Calu3 (cell line): ENCODE data around the gene HMCN2. TPM values are rescaled to one million over a fixed set of nuclear protein-coding genes. Genes with fewer than 3 reads are reported as not detected.

ENCODE experiments used
- BruUV-seq: library from RNA; stranded (reverse); fragments of 400-500 nt; replicated peaks from 2 replicates; lab custom pipeline; 2021; lab: Mats Ljungman, UMichigan
- CTCF ChIA-PET: fragments of 300-600 bp; sonication (Branson Sonifier 250); formaldehyde crosslinking; loops from one replicate; lab custom pipeline; 2022; ENCODE audit warnings: antibody characterized with exemption; lab: Charles Lee
- DNase-seq: peaks from one replicate; pipeline ENCODE4 v3.0.0; 2022
- H3K27ac Mint-ChIP-seq: one replicate; pipeline ENCODE4 v1.8.0; 2022; ENCODE audit warnings: mixed read lengths; ENCODE audit not compliant: unreplicated experiment
- H3K27me3 Mint-ChIP-seq: one replicate; pipeline ENCODE4 v1.8.0; 2022; ENCODE audit warnings: mixed read lengths; ENCODE audit not compliant: unreplicated experiment
- H3K36me3 Mint-ChIP-seq: one replicate; pipeline ENCODE4 v1.8.0; 2022; ENCODE audit warnings: mild to moderate bottlenecking, moderate library complexity, mixed read lengths; ENCODE audit not compliant: insufficient read depth, unreplicated experiment
- H3K4me1 Mint-ChIP-seq: one replicate; pipeline ENCODE4 v1.8.0; 2022; ENCODE audit warnings: mild to moderate bottlenecking, low read depth, mixed read lengths; ENCODE audit not compliant: unreplicated experiment
- H3K4me3 Mint-ChIP-seq: one replicate; pipeline ENCODE4 v1.8.0; 2022; ENCODE audit warnings: mild to moderate bottlenecking, low read depth, moderate library complexity, mixed read lengths; ENCODE audit not compliant: unreplicated experiment
- H3K9me3 Mint-ChIP-seq: one replicate; pipeline ENCODE4 v1.8.0; 2022; ENCODE audit warnings: low read depth, mixed read lengths; ENCODE audit not compliant: unreplicated experiment
- CTCF ChIP-seq: fragments of 200-600 bp; IDR thresholded peaks from one replicate; pipeline ENCODE4 v1.8.0; 2022; ENCODE audit warnings: antibody characterized with exemption; ENCODE audit not compliant: unreplicated experiment
- intact Hi-C: fragments of 100-400 bp; cut with micrococcal nuclease; formaldehyde crosslinking; loops from one replicate; pipeline ENCODE4 v1.10.0; 2022; ENCODE audit not compliant: unreplicated experiment
- total RNA-seq: library from RNA; stranded (reverse); gene quantifications from 2 replicates; pipeline ENCODE4 v1.2.3, GENCODE V29; 2022

HMCN2 gene
- total RNA-seq, 1 experiment from 2014 or later = not detected

GRCh38 chr9:130458804-130459067 lies 193.2 kb downstream of the HMCN2 start:
- DNase-seq = no peak
- no peak overlapping the region for H3K4me3 Mint-ChIP-seq
- no peak for TF ChIP-seq CTCF
- no peak overlapping the region for H3K27ac Mint-ChIP-seq
- no TSS peak for BruUV-seq
- no peaks in the 10 kb centered on the region for H3K4me1 Mint-ChIP-seq
- no peaks in the 10 kb centered on the region for H3K9me3 Mint-ChIP-seq
- CTCF ChIA-PET = no interaction called here
- peaks cover 13% of the 10 kb centered on the region for H3K27me3 Mint-ChIP-seq
- H3K36me3 Mint-ChIP-seq = no peaks in the 10 kb centered on the region
- intact Hi-C loops = no loop called here

GRCh38 chr9:130459151-130459550 lies 193.6 kb downstream of the HMCN2 start:
- no peak overlapping the region for H3K4me3 Mint-ChIP-seq
- CTCF ChIA-PET = interaction anchor here (0.6 kb wide), 1 partner anchor 23 kb away, joined by 3 read pairs; no protein-coding TSS in a partner anchor
- TF ChIP-seq CTCF = no peak
- H3K4me1 Mint-ChIP-seq = no peaks in the 10 kb centered on the region
- peaks cover 13% of the 10 kb centered on the region for H3K27me3 Mint-ChIP-seq
- intact Hi-C loops = no loop called here
- no peak for DNase-seq
- H3K9me3 Mint-ChIP-seq = no peaks in the 10 kb centered on the region
- no TSS peak for BruUV-seq
- no peak overlapping the region for H3K27ac Mint-ChIP-seq
- no peaks in the 10 kb centered on the region for H3K36me3 Mint-ChIP-seq

- intact Hi-C loops = no loop called here
- Mint-ChIP-seq H3K27me3 (peaks cover 13% of the 10 kb centered on the region), H3K27ac (no peak overlapping the region), H3K9me3 (no peaks in the 10 kb centered on the region), H3K36me3 (no peaks in the 10 kb centered on the region), H3K4me3 (no peak overlapping the region), H3K4me1 (no peaks in the 10 kb centered on the region)
- TF ChIP-seq CTCF = no peak
- no TSS peak for BruUV-seq
- DNase-seq = no peak
- CTCF ChIA-PET = interaction anchor here (0.6 to 0.9 kb wide), 3 partner anchors 11 to 222 kb away, joined by 3 to 9 read pairs (median 7); no protein-coding TSS in a partner anchor
Observed at GRCh38 chr9:130459941-130460669, 194.5 kb downstream of the HMCN2 start.

- no TSS peak for BruUV-seq
- H3K4me1 Mint-ChIP-seq = no peaks in the 10 kb centered on the region
- CTCF ChIA-PET = interaction anchor here (0.9 kb wide), 1 partner anchor 221 kb away, joined by 9 read pairs; no protein-coding TSS in a partner anchor
- H3K27ac Mint-ChIP-seq = no peak overlapping the region
- peak; percentile 67 for DNase-seq
- H3K36me3 Mint-ChIP-seq = no peaks in the 10 kb centered on the region
- peak; percentile 93 for TF ChIP-seq CTCF
- intact Hi-C loops = no loop called here
- H3K9me3 Mint-ChIP-seq = no peaks in the 10 kb centered on the region
- peaks cover 13% of the 10 kb centered on the region for H3K27me3 Mint-ChIP-seq
- H3K4me3 Mint-ChIP-seq = no peak overlapping the region
Observed at GRCh38 chr9:130461218-130461630, 195.7 kb downstream of the HMCN2 start.
